GM21737 (cell line): ENCODE measurements around the gene STOX2.
"Not testable (repeated sequence)": the region's sequence is repeated elsewhere in the genome, so short reads cannot be mapped to it uniquely, and the experiment has no call there.

Source experiments
- ATAC-seq: cut with Tn5 transposase; IDR thresholded peaks from one replicate; pipeline ENCODE4 v1.9.1; 2021; ENCODE audit warnings: mild to moderate bottlenecking, moderate library complexity; ENCODE audit not compliant: unreplicated experiment

Gene STOX2

DNA sequence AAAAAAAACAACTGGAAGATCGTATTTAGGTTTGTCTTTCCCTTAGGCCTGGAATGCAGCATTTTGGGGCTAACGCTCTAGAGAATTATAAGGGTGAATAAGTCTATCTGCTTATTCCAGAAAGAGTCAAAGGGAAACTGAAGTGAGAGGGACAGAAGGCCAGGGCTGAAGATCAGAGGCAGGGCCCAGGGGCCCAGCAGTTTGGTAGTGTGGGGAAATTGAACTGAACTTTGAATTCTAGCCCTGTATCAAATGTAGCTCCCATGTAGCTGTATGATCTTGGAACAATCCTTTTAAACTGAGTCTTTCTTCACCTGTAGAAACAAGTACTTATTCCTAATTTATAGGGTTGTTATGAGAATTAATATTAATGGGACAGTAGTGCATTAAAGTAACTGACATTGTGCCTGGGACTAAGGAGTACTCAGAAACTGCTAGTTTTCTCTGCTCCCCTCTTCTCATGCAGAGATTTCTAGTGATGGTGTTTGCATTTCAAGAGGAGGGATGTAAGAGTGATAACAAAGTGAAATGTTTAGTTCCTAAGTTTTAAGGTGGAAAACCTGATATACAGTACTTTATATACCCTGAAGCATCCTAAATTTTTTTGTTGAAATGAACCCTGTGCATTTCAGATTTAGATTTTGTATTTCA, 30.4 kb downstream of the STOX2 start:
- no peak for ATAC-seq

DNA sequence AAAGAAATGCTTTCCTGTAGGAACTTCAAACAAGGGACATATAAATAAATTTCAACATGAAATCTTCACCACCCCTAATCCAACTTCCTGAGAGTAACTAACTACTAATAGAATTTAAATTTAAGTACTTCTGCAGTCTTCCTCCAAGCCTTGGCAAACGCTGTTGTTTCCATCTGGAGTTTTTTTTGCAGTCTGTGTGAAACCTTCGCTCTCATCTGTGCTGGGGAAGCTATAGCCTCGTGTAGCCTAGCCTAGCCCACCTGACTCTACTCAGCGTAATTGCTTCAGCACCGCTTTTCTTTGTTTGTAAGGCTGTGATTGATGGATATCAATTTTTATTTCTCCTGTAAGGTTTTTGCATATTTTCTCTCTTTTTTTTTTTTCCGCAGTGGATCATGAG, 30.9 kb downstream of the STOX2 start:
- no peak for ATAC-seq

DNA sequence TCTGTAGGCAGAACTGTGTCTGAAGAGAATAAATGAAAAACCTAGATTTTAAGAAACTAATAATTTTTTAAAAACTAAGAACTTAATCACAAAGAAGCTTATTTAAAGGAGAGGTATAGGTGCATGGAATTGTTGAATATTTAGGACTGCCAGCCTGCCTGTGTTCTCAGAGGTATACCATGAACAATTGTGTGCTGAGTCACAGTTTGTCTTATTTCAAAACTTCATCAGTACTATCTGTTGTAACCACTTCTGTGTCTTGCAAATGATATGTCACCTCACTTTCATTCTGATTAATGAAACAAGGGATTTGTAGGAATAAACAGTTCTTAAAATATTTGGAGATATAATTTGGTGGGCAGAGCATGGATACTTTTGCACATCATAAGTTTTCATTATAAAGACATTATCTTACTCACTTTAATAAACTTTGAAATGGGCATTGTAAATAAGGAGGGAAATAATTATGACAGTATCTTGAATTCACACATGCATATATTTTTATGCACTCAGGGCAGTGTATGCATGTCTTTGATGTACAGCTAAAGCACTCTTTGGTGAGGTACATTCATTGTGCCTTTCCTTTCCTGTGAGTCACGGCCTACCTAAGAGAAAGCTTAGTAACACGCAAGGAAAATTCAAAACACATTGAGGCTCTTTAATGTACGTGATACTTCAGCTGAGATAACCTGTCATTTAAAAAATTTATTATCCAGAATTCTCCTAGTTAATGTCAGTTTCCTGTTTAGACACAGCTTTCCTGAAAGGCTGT, 31.7 kb downstream of the STOX2 start:
- ATAC-seq = no peak

DNA sequence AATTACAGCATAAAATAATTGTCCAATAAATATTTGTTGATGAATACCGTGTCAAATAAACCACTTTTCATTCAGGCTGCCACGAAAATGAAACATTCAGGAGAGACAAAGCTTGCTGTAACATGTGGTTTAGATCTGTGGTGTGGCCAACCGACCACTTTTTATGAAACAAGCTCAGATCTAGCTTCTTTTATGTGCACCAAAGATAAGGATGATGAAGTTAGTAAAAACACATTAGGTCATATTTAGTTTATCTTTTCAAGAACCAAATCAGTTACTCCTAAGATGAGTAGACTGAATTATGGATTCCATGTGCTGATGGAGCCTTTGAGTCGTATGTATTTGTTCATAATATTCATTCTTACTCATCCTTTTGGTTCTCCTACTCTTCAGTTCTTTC, 35.8 kb downstream of the STOX2 start:
- ATAC-seq = no peak

DNA sequence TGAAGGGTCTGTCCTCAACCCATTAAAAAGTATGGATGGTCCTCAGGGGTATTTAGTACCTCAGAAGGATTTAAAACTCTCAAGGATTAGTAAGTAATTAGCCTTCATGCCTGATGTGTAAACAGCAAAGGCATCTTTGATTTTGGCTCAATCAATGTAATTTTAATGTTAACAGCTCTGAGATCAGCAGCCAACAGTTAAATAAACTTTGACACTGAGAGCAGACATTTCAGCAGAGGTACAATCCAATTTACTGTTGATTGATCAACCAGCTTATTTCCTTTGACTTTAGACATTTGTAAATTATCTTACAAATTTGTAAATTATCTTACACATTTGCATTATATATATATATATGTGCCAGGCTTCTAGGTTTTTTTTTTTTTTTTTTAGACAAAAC, 36.9 kb downstream of the STOX2 start:
- no peak for ATAC-seq

DNA sequence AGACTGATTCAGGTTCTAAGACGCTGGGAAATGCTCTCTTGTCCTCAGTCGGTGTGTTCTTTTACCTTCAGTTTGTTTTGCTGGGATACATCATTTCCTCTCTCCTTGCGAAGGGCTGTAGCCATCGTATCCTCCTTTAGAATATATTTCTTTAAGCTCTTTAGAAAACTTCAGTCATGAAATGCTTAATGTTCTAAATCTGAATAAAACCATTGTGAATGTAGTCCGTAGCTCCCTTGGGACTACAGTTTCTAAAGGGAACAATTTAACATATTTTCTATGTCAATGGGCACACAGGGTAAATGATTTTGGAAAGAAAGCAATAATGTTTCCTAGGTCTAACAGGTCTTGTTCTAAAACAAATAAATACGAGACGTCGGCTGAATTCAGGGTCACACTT, 40.6 kb downstream of the STOX2 start:
- ATAC-seq = no peak

DNA sequence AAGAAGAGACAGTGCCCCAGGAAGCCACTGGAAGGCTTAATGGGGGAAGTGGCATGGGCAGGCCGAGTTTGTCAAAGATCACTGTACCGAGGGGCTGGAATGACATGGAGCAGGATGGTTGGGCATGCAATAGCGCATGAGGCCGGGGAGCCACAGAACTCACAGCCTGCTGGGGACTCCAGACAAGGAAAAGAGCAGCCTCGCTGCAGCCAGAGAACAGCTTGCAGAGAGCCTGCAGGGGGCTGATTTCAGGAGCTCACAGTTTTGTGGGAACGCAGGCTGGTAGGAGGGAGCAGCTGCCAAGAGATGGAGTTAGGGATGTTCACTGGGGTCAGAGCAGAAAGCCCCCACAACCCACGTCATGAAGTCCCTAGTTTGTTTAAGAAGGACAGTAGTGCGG, 45.4 kb downstream of the STOX2 start:
- no peak for ATAC-seq

DNA sequence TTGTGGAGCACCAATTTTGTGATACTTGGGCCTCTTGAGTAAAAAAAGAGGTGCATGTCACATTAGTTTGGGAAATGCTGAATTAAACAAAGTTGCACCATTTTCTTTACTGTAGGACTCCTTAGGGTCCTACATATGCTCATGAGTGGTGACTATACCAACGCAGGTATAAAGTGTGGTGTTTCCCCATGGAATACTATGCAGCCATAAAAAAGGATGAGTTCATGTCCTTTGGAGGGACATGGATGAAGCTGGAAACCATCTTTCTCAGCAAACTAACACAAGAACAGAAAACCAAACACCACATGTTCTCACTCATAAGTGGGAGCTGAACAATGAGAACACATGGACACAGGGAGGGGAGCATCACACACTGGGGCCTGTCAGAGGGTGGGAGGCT, 47.5 kb downstream of the STOX2 start:
- ATAC-seq = not testable (repeated sequence)

DNA sequence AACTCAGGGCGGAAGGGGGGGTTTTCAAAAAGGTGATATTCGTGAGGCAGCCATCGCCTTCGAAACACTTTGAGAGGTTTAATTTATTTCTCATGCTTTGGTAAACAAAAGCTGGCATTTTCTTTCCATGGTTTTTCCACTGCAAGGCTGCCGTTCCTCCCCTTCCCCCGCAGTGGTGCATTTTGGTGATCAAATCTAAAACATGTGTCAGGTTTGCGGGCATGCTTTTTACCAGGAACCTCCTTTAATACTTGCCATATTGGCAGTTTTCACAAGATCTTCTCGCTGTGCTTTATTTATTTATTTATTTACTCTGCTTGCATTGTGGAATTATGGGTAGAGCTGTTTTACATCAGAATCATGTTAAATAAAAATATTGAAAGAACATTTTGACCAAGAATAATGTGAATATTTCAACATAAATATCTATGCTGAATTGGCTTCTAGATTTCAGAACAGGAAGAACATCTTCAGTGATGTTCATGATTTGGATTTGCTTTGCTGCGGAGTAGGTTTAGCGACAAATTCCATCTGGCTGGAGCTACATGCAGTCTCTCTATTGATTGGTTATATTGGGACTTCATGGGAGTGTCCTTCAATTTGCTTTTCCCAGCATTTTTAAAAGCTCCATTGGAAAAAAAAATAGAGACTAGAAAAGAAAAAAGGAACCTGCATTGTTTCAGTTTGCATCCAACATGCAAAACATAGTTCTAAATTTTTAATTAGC, 54.4 kb downstream of the STOX2 start:
- ATAC-seq = no peak

DNA sequence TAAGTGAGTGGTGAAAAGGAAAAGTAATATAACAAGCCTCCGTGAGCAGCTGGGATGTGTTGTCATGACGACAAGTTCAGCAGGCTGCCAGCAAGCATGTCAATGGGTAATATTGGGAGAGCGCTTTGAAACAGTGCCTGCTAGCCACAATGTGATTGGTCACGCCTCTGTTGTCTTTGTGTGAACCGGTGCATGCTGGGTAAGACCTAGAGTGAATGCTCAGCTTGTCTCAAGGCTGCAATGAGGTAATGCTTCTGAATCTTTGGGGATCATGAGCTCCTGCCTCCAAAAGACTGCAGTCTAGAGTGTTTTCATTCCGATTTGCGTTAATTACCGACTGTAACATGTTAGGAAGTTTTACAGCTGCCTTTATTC, 54.9 kb downstream of the STOX2 start:
- ATAC-seq = no peak

DNA sequence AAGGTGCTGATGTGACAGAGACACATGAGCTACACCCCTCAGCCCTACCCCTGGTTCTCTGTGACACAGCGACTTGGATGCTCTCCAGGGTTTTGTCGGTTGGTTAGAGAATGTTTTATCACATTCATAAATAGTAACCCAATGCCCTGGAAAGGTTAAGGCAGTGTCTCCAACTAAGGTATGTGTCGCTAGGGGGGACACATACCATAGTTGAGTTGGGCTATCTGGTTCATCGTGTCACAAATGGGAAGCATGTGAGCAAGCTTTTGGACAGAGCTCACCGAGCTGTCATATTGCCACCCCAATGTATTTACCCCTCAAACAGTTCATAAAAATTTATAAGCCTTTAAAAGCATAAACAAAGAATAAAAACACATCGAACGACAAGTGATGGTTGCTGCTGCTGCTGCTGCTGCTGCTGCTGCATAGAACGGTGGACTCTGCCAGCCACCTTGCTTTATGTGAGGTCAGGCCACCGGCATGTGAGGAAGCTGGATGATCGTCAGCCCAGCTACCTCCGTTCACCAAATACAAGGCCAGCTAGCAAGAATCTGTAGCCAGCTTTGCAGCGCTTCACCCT, 55.9 kb downstream of the STOX2 start:
- no peak for ATAC-seq

DNA sequence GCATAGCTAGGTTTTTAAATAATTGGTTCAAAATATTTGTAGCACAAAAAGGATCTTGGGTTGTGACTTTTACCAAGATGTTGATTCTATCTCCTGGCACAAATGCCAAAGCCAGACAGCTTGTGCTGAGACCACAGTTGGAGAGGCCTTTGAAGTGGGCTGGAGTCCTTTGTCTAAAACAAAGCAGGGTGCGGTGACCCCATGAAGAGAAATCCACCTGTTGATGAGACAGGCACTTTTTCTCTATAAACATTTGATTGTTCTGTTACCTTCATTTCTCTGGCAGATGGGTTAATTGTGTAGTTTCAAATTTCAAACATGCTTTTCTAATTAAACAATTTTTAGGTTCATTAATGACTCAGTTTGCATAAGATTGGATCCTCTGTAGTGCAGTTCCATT, 56.7 kb downstream of the STOX2 start:
- ATAC-seq = no peak

DNA sequence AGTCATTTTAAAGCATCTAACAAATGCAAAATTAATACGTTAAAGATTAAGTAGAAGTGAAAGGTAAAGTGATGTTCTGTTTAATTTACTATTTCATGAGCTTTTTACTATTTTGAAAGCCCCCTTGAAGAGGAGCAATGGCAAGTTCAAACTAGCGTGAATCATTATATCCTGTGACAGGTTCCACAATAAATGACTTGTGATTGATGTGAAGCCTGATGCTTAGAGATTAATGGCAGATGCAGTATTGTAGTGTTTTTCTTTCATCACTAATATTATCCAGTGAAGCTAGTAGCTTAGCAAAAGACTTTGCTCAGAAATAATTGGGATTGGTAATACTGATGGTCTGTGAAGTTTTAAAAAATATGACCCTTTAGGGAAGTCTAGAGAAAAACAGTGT, 57.3 kb downstream of the STOX2 start:
- no peak for ATAC-seq

DNA sequence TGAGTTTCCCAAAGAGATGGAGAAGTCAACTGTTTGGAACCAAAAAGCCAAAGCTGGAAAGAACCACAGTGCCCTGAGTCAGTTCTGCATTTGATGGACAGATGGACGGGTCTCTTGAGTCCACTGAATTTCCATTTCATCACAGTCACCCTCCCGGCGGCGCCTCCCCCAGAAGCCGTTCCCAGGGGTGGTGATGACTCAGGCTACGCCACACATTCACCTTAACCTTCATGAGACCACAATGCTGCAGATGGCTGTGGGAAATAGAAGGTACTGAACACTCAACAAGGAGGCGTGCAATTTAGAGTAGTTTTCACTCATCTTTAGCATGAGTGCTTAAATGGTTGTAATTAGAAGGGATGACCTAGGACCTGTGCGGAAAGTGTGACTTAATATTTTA, 61.3 kb downstream of the STOX2 start:
- ATAC-seq = no peak

DNA sequence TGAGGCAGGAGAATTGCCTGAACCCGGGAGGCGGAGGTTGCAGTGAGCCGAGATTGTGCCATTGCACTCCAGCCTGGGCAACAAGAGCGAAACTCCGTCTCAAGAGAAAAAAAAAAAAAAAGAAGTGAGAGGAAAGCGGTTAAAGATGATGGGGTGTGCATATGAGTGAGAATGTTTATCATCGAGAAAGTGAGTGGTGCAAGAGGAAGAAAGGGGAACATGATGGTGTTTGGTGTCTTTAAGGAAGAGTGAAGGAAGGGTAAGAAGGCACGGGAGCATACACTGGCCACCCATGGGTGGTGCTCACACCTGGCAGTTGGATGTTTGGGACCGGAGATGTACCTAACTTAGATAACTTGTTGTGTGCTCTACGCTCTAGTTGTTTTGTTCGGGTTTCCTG, 62.2 kb downstream of the STOX2 start:
- no peak for ATAC-seq

DNA sequence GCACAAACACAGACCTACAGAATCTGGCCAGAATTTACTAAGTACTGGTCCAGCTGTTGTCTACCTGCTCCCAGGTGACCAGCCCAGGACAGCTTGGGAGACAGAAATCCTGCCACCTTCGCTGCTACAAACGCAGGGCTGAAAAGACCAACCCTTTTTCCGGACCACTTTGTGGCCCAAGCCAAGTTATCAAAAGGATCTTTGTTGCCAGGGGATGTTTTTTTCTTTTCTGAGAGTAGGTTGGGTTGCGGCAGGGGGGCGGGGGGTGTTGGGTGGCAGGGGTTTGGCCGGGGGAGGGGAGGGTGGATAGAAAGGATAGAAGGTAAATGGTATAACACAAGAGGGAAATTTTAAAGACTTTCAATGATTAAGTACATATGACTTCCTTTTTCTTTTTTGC, 63.4 kb downstream of the STOX2 start:
- ATAC-seq = no peak

DNA sequence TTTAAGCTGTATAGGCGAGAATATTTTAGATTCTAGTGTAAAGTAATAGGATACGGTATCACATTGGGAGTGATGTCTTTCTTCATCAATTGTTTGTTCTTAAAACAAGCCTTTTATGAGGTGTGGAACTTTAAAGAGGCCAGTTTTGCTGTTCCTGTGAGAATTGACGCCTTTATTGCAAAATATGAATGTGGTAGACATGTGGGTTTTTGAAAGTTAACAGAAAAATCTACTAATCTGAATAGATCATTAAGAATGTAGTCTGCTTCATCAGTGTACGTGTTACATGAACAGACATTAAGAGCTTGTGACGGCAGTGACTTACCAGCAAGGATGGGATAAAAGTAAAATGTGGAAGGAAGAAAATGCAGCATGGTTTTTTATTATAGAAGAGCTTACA, 63.8 kb downstream of the STOX2 start:
- ATAC-seq = no peak

DNA sequence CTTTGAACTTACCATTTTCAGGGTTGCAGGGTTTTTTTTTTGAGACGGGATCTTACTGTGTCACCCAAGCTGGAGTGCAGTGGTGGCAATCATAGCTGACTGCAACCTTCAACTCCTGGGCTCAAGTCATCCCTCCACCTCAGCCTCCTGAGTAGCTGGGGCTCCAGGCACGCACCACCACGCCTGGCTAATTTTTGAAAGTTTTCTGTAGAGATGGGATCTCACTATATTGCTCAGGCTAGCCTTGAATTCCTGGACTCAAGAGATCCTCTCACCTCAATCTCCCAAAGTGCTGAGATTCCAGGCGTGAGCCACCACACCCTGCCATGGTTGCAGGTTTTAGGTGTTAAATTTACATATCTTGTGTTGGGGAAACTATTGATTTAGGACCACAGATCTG, 64.5 kb downstream of the STOX2 start:
- ATAC-seq = no peak

DNA sequence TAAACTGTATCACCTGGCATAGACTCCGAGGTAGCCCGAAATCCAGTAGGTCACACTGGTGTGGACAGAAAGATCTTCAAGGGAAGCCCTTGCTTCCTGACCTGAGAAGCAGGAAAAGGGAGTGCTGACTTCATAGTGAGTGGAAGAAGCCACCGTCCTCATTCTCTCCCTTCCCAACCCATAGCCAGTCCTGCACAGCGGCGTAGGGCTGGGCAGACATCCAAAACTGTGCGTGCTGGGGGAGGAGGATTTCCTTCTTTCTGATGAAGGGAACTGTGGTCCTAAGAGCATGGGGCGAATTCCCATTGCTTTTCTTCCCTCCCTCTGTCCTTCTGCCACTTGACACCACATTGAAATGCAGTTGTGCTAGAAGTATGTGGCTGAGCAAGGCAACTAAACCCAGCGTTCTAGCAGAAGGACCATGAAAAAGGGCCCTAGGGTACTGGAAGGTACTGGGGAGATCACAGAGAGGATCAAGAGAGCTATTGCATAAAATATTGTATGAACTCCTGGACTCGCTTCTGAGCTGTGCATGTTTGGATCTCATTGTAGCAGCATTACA, 66.9 kb downstream of the STOX2 start:
- ATAC-seq = no peak

DNA sequence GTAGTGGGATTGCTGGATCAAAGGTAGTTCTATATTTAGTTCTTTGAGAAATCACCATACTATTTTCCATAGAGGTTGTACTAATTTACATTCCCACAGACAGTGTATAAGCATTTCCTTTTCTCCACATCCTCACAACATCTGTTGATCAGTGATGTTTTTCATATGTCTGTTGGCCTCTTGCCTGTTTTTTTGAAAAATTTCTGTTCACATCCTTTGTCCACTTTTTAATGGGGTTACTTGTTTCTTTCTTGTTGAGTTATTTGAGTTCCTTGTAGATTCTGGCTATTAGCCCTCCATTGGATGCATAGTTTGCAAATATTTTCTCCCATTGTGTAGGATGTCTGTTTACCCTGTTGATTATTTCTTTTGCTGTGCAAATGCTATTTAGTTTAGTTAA, 72.6 kb downstream of the STOX2 start:
- ATAC-seq = no peak

DNA sequence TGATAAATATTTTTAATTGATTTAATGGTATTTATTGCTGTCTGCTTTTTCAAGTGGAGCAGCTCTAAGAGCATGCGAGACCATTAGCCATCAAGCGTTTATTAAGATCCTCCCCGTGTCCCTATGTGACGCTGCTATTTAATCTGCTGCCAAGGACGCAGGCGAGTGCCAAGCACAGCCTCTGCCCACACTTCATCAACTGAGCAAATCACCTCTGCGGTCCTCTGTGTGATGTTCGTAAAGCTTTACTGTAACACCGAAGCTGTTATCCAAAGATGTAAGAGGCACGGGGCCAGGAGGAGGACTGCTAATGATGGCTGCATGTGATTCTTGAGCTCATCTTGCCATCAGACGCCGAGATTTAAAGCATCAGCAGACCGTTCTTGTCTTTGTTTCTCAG, 79.5 kb downstream of the STOX2 start:
- ATAC-seq = no peak

DNA sequence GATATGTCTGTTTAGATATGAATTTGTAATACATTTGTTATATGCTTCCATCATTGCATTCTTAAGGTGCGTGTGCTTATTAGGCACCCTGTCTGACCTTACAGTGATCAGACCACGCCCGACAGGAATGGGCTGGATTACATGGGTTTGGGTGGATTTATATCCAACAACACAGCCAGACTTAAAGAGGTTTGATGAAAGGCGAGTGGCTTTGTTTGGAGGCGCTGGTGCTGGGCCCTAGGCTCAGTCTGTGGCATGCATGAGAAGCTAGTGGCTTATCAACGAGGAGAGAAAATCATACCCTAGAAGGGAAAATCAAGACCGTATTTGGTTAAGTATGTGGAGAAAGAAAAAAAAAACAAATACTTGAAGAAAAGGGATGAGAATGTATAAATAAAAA, 80.7 kb downstream of the STOX2 start:
- ATAC-seq = no peak
